Measurements from ENCODE around the gene SLX4IP. TPM values are rescaled to one million over a fixed set of nuclear protein-coding genes. Genes with fewer than 3 reads are reported as not detected.

SLX4IP gene
- total and polyA plus RNA-seq, 2 donors (not counting 3 experiments of a cell fraction or from before 2014, with no cell fraction given) = 1.9 to 4.5 TPM

GRCh38 chr20:10511509-10512251 is 76.6 kb downstream of the SLX4IP start:
- DNase-seq (ENCODE audit: low read depth, low spot score) = peak; percentile 94
- Histone ChIP-seq H3K27me3 (ENCODE audit: control insufficient read depth in 2 of 2, insufficient read depth in 2 of 2, low read length in 2 of 2) (no peaks in the 10 kb centered on the region), H3K4me2 (ENCODE audit: insufficient read depth, low read length) (peak overlapping the region; percentile 32), H3K9me1 (replicated peaks; ENCODE audit: control insufficient read depth, extremely low read depth, insufficient read depth, low read length) (no peaks in the 10 kb centered on the region), H2AFZ (ENCODE audit: low read depth, low read length) (peak overlapping the region; percentile 30), H3K4me1 (ENCODE audit: control insufficient read depth, extremely low read depth, insufficient read depth, low read length) (peaks cover 26% of the 10 kb centered on the region), H3K79me2 (ENCODE audit: control insufficient read depth, insufficient read depth, low read length) (no peaks in the 10 kb centered on the region), H3K36me3 (ENCODE audit: control insufficient read depth in 2 of 2, extremely low read depth in 1 of 2, insufficient read depth in 2 of 2, low read length in 2 of 2) (no peaks in the 10 kb centered on the region), H3K27ac (ENCODE audit: insufficient read depth, low read depth, low read length) (peak overlapping the region; percentile 70), H3K4me3 (replicated peaks in 1 of 3; ENCODE audit: insufficient read depth in 1 of 3, low read depth in 1 of 3, low read length in 3 of 3) (no peak overlapping the region), H3K9ac (replicated peaks; ENCODE audit: extremely low read depth, insufficient read depth, low read length) (peak overlapping the region; percentile 32), H3K9me3 (replicated peaks; ENCODE audit: control insufficient read depth, insufficient read depth, low read length) (no peaks in the 10 kb centered on the region), H4K20me1 (replicated peaks; ENCODE audit: control insufficient read depth, extremely low read depth, insufficient read depth, low read length) (no peaks in the 10 kb centered on the region)
- no TSS peak for BruUV-seq (replicated peaks)
- peak; percentile 95 for FAIRE-seq
- ChIA-PET CTCF (interaction anchor here (0.9 to 2.6 kb wide), 6 partner anchors 10 to 756 kb away, joined by 3 to 9 read pairs (median 4); no protein-coding TSS in a partner anchor), POLR2A (no interaction called here)
- intact Hi-C loops (cut with micrococcal nuclease) = no loop called here
- TF ChIP-seq MYC (IDR thresholded peaks at IDR 0.05; ENCODE audit: low read depth, low read length) (no peak), FOS (IDR thresholded peaks at IDR 0.05; ENCODE audit: borderline replicate concordance, insufficient read depth, low read length) (peak; percentile 99), EZH2 (IDR thresholded peaks at IDR 0.05; ENCODE audit: borderline replicate concordance, low read depth, low read length, severe bottlenecking) (no peak), POLR2AphosphoS5 (IDR thresholded peaks at IDR 0.05; ENCODE audit: insufficient read depth, low read depth, low read length) (peak; percentile 61), MAX (IDR thresholded peaks at IDR 0.05; ENCODE audit: insufficient read depth, insufficient read length) (peak; percentile 97), JUN (IDR thresholded peaks at IDR 0.05; ENCODE audit: borderline replicate concordance, insufficient read depth, insufficient read length, low read depth) (peak; percentile 98)
- dilution Hi-C loops (cut with MboI; ENCODE audit: extremely low pct_ligation_motif_present, low sequenced_read_pairs) = no loop called here

GRCh38 chr20:10513061-10513460 is 78.0 kb downstream of the SLX4IP start:
- no peak for DNase-seq (ENCODE audit: low read depth, low spot score)
- no peaks in the 10 kb centered on the region for H4K20me1 ChIP-seq (replicated peaks; ENCODE audit: control insufficient read depth, extremely low read depth, insufficient read depth, low read length)
- no peaks in the 10 kb centered on the region for H3K9me1 ChIP-seq (replicated peaks; ENCODE audit: control insufficient read depth, extremely low read depth, insufficient read depth, low read length)
- H3K27ac ChIP-seq (ENCODE audit: insufficient read depth, low read depth, low read length) = no peak overlapping the region
- H3K9ac ChIP-seq (replicated peaks; ENCODE audit: extremely low read depth, insufficient read depth, low read length) = no peak overlapping the region
- CTCF ChIA-PET = interaction anchor here (1.5 to 4.2 kb wide), 6 partner anchors 9 to 24 kb away, joined by 4 to 14 read pairs (median 7); no protein-coding TSS in a partner anchor
- no TSS peak for BruUV-seq (replicated peaks)
- POLR2A ChIA-PET = no interaction called here
- no peak for TF ChIP-seq FOS (IDR thresholded peaks at IDR 0.05; ENCODE audit: borderline replicate concordance, insufficient read depth, low read length)
- no peak for TF ChIP-seq EZH2 (IDR thresholded peaks at IDR 0.05; ENCODE audit: borderline replicate concordance, low read depth, low read length, severe bottlenecking)
- TF ChIP-seq JUN (IDR thresholded peaks at IDR 0.05; ENCODE audit: borderline replicate concordance, insufficient read depth, insufficient read length, low read depth) = no peak
- TF ChIP-seq MYC (IDR thresholded peaks at IDR 0.05; ENCODE audit: low read depth, low read length) = no peak
- TF ChIP-seq CTCF (IDR thresholded peaks at IDR 0.05; ENCODE audit: extremely low read depth in 1 of 2, insufficient read depth in 1 of 2, low read depth in 1 of 2, low read length in 2 of 2) = no peak
- TF ChIP-seq POLR2AphosphoS5 (IDR thresholded peaks at IDR 0.05; ENCODE audit: insufficient read depth, low read depth, low read length) = no peak
- TF ChIP-seq MAX (IDR thresholded peaks at IDR 0.05; ENCODE audit: insufficient read depth, insufficient read length) = no peak
- H3K4me3 ChIP-seq (replicated peaks in 1 of 3; ENCODE audit: insufficient read depth in 1 of 3, low read depth in 1 of 3, low read length in 3 of 3) = no peak overlapping the region
- H3K27me3 ChIP-seq (ENCODE audit: control insufficient read depth in 2 of 2, insufficient read depth in 2 of 2, low read length in 2 of 2) = no peaks in the 10 kb centered on the region
- H3K9me3 ChIP-seq (replicated peaks; ENCODE audit: control insufficient read depth, insufficient read depth, low read length) = no peaks in the 10 kb centered on the region
- H2AFZ ChIP-seq (ENCODE audit: low read depth, low read length) = no peak overlapping the region
- intact Hi-C loops (cut with micrococcal nuclease) (no loop called here), dilution Hi-C loops (cut with MboI; ENCODE audit: extremely low pct_ligation_motif_present, low sequenced_read_pairs) (no loop called here)
- H3K4me2 ChIP-seq (ENCODE audit: insufficient read depth, low read length) = no peak overlapping the region
- no peak for FAIRE-seq
- H3K79me2 ChIP-seq (ENCODE audit: control insufficient read depth, insufficient read depth, low read length) = no peaks in the 10 kb centered on the region
- H3K4me1 ChIP-seq (ENCODE audit: control insufficient read depth, extremely low read depth, insufficient read depth, low read length) = peaks cover 26% of the 10 kb centered on the region
- H3K36me3 ChIP-seq (ENCODE audit: control insufficient read depth in 2 of 2, extremely low read depth in 1 of 2, insufficient read depth in 2 of 2, low read length in 2 of 2) = no peaks in the 10 kb centered on the region
